Left renal cortex interstitium (tissue), 4 donors: ENCODE results near the gene TECPR2. TPM values are rescaled to one million over a fixed set of nuclear protein-coding genes. Genes with fewer than 3 reads are reported as not detected.
A peak's percentile ranks its signal among the peaks of the same experiment; 100 is the strongest.

Experiments used
- DNase-seq, 4 donors: peaks; one replicate each; pipeline ENCODE4 v3.0.0-alpha.2; 2013; ENCODE audit warnings: low read depth in 4 of 4, low spot score in 2 of 4, missing footprints in 1 of 4
- polyA plus RNA-seq, 4 donors: library from polyadenylated mRNA; unstranded; fragments of 120-200 nt; gene quantifications; one replicate each; pipeline ENCODE4 v1.2.1, GENCODE V29; 2013; ENCODE audit not compliant: insufficient read length in 4 of 4

Gene TECPR2
- polyA plus RNA-seq, 4 donors: 14.8 to 20.9 (median 18.0) TPM

GRCh38 chr14:102424520-102424919 is 61.8 kb downstream of the TECPR2 start:
- DNase-seq: no peak

GRCh38 chr14:102424923-102425322 is 62.2 kb downstream of the TECPR2 start:
- DNase-seq: no peak

- DNase-seq: no peak
Observed at GRCh38 chr14:102426796-102427195, 64.1 kb downstream of the TECPR2 start.

GRCh38 chr14:102427642-102428041 is 64.9 kb downstream of the TECPR2 start:
- no peak for DNase-seq

- no peak for DNase-seq
Observed at GRCh38 chr14:102430212-102430908, 67.6 kb downstream of the TECPR2 start.

GRCh38 chr14:102431751-102432150 is 69.0 kb downstream of the TECPR2 start:
- no peak for DNase-seq

GRCh38 chr14:102434647-102435175 is 72.0 kb downstream of the TECPR2 start:
- no peak for DNase-seq

GRCh38 chr14:102437997-102438915 is 75.5 kb downstream of the TECPR2 start:
- DNase-seq: peak in 3 of 4 donors; percentile 65 to 85 (median 66)

- DNase-seq: no peak
Observed at GRCh38 chr14:102439556-102439955, 76.8 kb downstream of the TECPR2 start.

- DNase-seq: no peak
Observed at GRCh38 chr14:102440392-102440791, 77.7 kb downstream of the TECPR2 start.

GRCh38 chr14:102442241-102443211 is 79.8 kb downstream of the TECPR2 start:
- DNase-seq: no peak

GRCh38 chr14:102445066-102445465 is 82.3 kb downstream of the TECPR2 start:
- DNase-seq: no peak

- DNase-seq: no peak
Observed at GRCh38 chr14:102445641-102446040, 82.9 kb downstream of the TECPR2 start.

GRCh38 chr14:102450206-102451063 is 87.7 kb downstream of the TECPR2 start:
- DNase-seq: no peak

- no peak for DNase-seq
Observed at GRCh38 chr14:102451064-102451352, 88.3 kb downstream of the TECPR2 start.

- no peak for DNase-seq
Observed at GRCh38 chr14:102452302-102452701, 89.6 kb downstream of the TECPR2 start.

- no peak for DNase-seq
Observed at GRCh38 chr14:102454711-102455110, 92.0 kb downstream of the TECPR2 start.

- no peak for DNase-seq
Observed at GRCh38 chr14:102457509-102457908, 94.8 kb downstream of the TECPR2 start.

GRCh38 chr14:102461490-102462338 is 99.0 kb downstream of the TECPR2 start:
- no peak for DNase-seq
